NT2/D1 (cell line): ENCODE measurements around the gene PRR9.

ENCODE experiments used
- SUZ12 ChIP-seq: IDR thresholded peaks from 2 replicates; pipeline ENCODE4 v1.6.1; 2011; ENCODE audit not compliant: insufficient read length, insufficient read depth; ENCODE audit errors: extremely low read depth
- YY1 ChIP-seq: IDR thresholded peaks from 2 replicates; pipeline ENCODE4 v1.6.1; 2011; ENCODE audit not compliant: insufficient read length, insufficient read depth
- ZNF274 ChIP-seq: IDR thresholded peaks from 2 replicates; pipeline ENCODE4 v1.6.1; 2011; ENCODE audit warnings: mild to moderate bottlenecking, low read depth, low read length

GRCh38 chr1:153217744-153218416 is 496 bp downstream of the PRR9 start:
- no peak for TF ChIP-seq YY1
- TF ChIP-seq ZNF274 = no peak
- no peak for TF ChIP-seq SUZ12
